Thyroid gland (tissue), 4 donors: ENCODE measurements around the gene RPGR.

Source experiments
- CTCF ChIP-seq, 6 experiments: fragments of 200-600 bp in 3 of 6; fragments of 450-650 bp in 3 of 6; sonication (generic) in 3 of 6; IDR thresholded peaks; one replicate each; pipeline ENCODE4 v1.5.1; 2016 to 2019; ENCODE audit warnings: antibody characterized with exemption in 6 of 6, mild to moderate bottlenecking in 2 of 6, inconsistent platforms in 1 of 6, moderate library complexity in 1 of 6
- POLR2A ChIP-seq, 2 donors: fragments of 450-650 bp; IDR thresholded peaks; one replicate each; pipeline ENCODE4 v1.6.1; 2017; ENCODE audit warnings: antibody characterized with exemption in 2 of 2, mild to moderate bottlenecking in 2 of 2, moderate library complexity in 1 of 2

GRCh38 chrX:38352362-38352761, 25.1 kb upstream of the RPGR start, which contains the start of gene OTC:
- no peak for TF ChIP-seq CTCF (IDR thresholded peaks at IDR 0.05)
- TF ChIP-seq POLR2A (IDR thresholded peaks at IDR 0.05) = no peak
